ENCODE data around the gene ZNF607.

Gene ZNF607

GRCh38 chr19:37716140-37716539, 3.4 kb downstream of the ZNF607 start:
- Histone ChIP-seq H3K27me3 (ENCODE audit: insufficient read depth, insufficient read length) (no peaks in the 10 kb centered on the region), H3K4me1 (ENCODE audit: insufficient read depth, insufficient read length) (no peaks in the 10 kb centered on the region), H3K36me3 (ENCODE audit: insufficient read depth, insufficient read length, low read length) (peaks cover 13% of the 10 kb centered on the region), H3K9me3 (ENCODE audit: insufficient read depth, low read length) (no peaks in the 10 kb centered on the region), H3K4me3 (ENCODE audit: insufficient read length, low read depth) (no peak overlapping the region), H3K9ac (ENCODE audit: insufficient read length, low read depth) (no peak overlapping the region)
- no peak for DNase-seq (ENCODE audit: low read depth, low spot score)
- TF ChIP-seq YY1 (IDR thresholded peaks at IDR 0.05; ENCODE audit: insufficient read depth, insufficient read length) (no peak), ZNF274 (IDR thresholded peaks at IDR 0.05; ENCODE audit: low read depth, low read length) (no peak), SUZ12 (IDR thresholded peaks at IDR 0.05; ENCODE audit: extremely low read depth, insufficient read depth, insufficient read length) (no peak)

GRCh38 chr19:37706052-37706605, 13.4 kb downstream of the ZNF607 start:
- H3K9me3 ChIP-seq (ENCODE audit: insufficient read depth, low read length): peaks cover 11% of the 10 kb centered on the region
- H3K27me3 ChIP-seq (ENCODE audit: insufficient read depth, insufficient read length): no peaks in the 10 kb centered on the region
- no peak for TF ChIP-seq ZNF274 (IDR thresholded peaks at IDR 0.05; ENCODE audit: low read depth, low read length)
- no peak for TF ChIP-seq YY1 (IDR thresholded peaks at IDR 0.05; ENCODE audit: insufficient read depth, insufficient read length)
- TF ChIP-seq SUZ12 (IDR thresholded peaks at IDR 0.05; ENCODE audit: extremely low read depth, insufficient read depth, insufficient read length): no peak
- no peak overlapping the region for H3K9ac ChIP-seq (ENCODE audit: insufficient read length, low read depth)
- no peak for DNase-seq (ENCODE audit: low read depth, low spot score)
- H3K36me3 ChIP-seq (ENCODE audit: insufficient read depth, insufficient read length, low read length): peaks cover 25% of the 10 kb centered on the region
- H3K4me1 ChIP-seq (ENCODE audit: insufficient read depth, insufficient read length): no peaks in the 10 kb centered on the region
- H3K4me3 ChIP-seq (ENCODE audit: insufficient read length, low read depth): no peak overlapping the region

- Histone ChIP-seq H3K36me3 (ENCODE audit: insufficient read depth, insufficient read length, low read length) (peaks cover 37% of the 10 kb centered on the region), H3K9me3 (ENCODE audit: insufficient read depth, low read length) (peaks cover 61% of the 10 kb centered on the region), H3K4me3 (ENCODE audit: insufficient read length, low read depth) (no peak overlapping the region), H3K4me1 (ENCODE audit: insufficient read depth, insufficient read length) (no peaks in the 10 kb centered on the region), H3K9ac (ENCODE audit: insufficient read length, low read depth) (no peak overlapping the region), H3K27me3 (ENCODE audit: insufficient read depth, insufficient read length) (no peaks in the 10 kb centered on the region)
- TF ChIP-seq SUZ12 (IDR thresholded peaks at IDR 0.05; ENCODE audit: extremely low read depth, insufficient read depth, insufficient read length) (no peak), YY1 (IDR thresholded peaks at IDR 0.05; ENCODE audit: insufficient read depth, insufficient read length) (no peak), ZNF274 (IDR thresholded peaks at IDR 0.05; ENCODE audit: low read depth, low read length) (no peak)
- no peak for DNase-seq (ENCODE audit: low read depth, low spot score)
Observed at GRCh38 chr19:37699057-37699456, 20.5 kb downstream of the ZNF607 start.

- H3K9me3 ChIP-seq (ENCODE audit: insufficient read depth, low read length): peaks cover 56% of the 10 kb centered on the region
- peaks cover 37% of the 10 kb centered on the region for H3K36me3 ChIP-seq (ENCODE audit: insufficient read depth, insufficient read length, low read length)
- no peak overlapping the region for H3K9ac ChIP-seq (ENCODE audit: insufficient read length, low read depth)
- no peak for TF ChIP-seq ZNF274 (IDR thresholded peaks at IDR 0.05; ENCODE audit: low read depth, low read length)
- TF ChIP-seq YY1 (IDR thresholded peaks at IDR 0.05; ENCODE audit: insufficient read depth, insufficient read length): no peak
- TF ChIP-seq SUZ12 (IDR thresholded peaks at IDR 0.05; ENCODE audit: extremely low read depth, insufficient read depth, insufficient read length): no peak
- no peak for DNase-seq (ENCODE audit: low read depth, low spot score)
- H3K27me3 ChIP-seq (ENCODE audit: insufficient read depth, insufficient read length): no peaks in the 10 kb centered on the region
- no peaks in the 10 kb centered on the region for H3K4me1 ChIP-seq (ENCODE audit: insufficient read depth, insufficient read length)
- no peak overlapping the region for H3K4me3 ChIP-seq (ENCODE audit: insufficient read length, low read depth)
Observed at GRCh38 chr19:37698216-37698615, 21.3 kb downstream of the ZNF607 start.

- Histone ChIP-seq H3K9me3 (ENCODE audit: insufficient read depth, low read length) (peaks cover 42% of the 10 kb centered on the region), H3K9ac (ENCODE audit: insufficient read length, low read depth) (no peak overlapping the region), H3K4me1 (ENCODE audit: insufficient read depth, insufficient read length) (no peaks in the 10 kb centered on the region), H3K4me3 (ENCODE audit: insufficient read length, low read depth) (no peak overlapping the region), H3K36me3 (ENCODE audit: insufficient read depth, insufficient read length, low read length) (peaks cover 34% of the 10 kb centered on the region), H3K27me3 (ENCODE audit: insufficient read depth, insufficient read length) (peaks cover 8% of the 10 kb centered on the region)
- TF ChIP-seq YY1 (IDR thresholded peaks at IDR 0.05; ENCODE audit: insufficient read depth, insufficient read length) (no peak), ZNF274 (IDR thresholded peaks at IDR 0.05; ENCODE audit: low read depth, low read length) (no peak), SUZ12 (IDR thresholded peaks at IDR 0.05; ENCODE audit: extremely low read depth, insufficient read depth, insufficient read length) (no peak)
- no peak for DNase-seq (ENCODE audit: low read depth, low spot score)
Observed at GRCh38 chr19:37695144-37695899, 24.2 kb downstream of the ZNF607 start.

- no peak for DNase-seq (ENCODE audit: low read depth, low spot score)
- H3K9ac ChIP-seq (ENCODE audit: insufficient read length, low read depth): no peak overlapping the region
- TF ChIP-seq YY1 (IDR thresholded peaks at IDR 0.05; ENCODE audit: insufficient read depth, insufficient read length) (no peak), ZNF274 (IDR thresholded peaks at IDR 0.05; ENCODE audit: low read depth, low read length) (no peak), SUZ12 (IDR thresholded peaks at IDR 0.05; ENCODE audit: extremely low read depth, insufficient read depth, insufficient read length) (no peak)
- no peak overlapping the region for H3K4me3 ChIP-seq (ENCODE audit: insufficient read length, low read depth)
- H3K36me3 ChIP-seq (ENCODE audit: insufficient read depth, insufficient read length, low read length): peaks cover 15% of the 10 kb centered on the region
- H3K27me3 ChIP-seq (ENCODE audit: insufficient read depth, insufficient read length): peaks cover 8% of the 10 kb centered on the region
- no peaks in the 10 kb centered on the region for H3K4me1 ChIP-seq (ENCODE audit: insufficient read depth, insufficient read length)
- H3K9me3 ChIP-seq (ENCODE audit: insufficient read depth, low read length): peaks cover 20% of the 10 kb centered on the region
Observed at GRCh38 chr19:37692956-37693620, 26.5 kb downstream of the ZNF607 start.
